Type B pancreatic cell (in vitro differentiated cells): ENCODE results near the gene TENM4. TPM values are rescaled to one million over a fixed set of nuclear protein-coding genes. Genes with fewer than 3 reads are reported as not detected.

Experiments
- DNase-seq: peaks from one replicate; pipeline ENCODE4 v3.0.0; 2021; ENCODE audit warnings: mixed read lengths; ENCODE audit not compliant: unreplicated experiment; ENCODE audit errors: extremely low spot score
- H3K27ac Mint-ChIP-seq: 2 replicates; pipeline ENCODE4 v1.8.0; 2021; ENCODE audit warnings: mild to moderate bottlenecking, mixed read lengths
- H3K27me3 Mint-ChIP-seq: 2 replicates; pipeline ENCODE4 v1.8.0; 2021; ENCODE audit warnings: mixed read lengths
- H3K36me3 Mint-ChIP-seq: 2 replicates; pipeline ENCODE4 v1.8.0; 2021; ENCODE audit warnings: mixed read lengths
- H3K4me1 Mint-ChIP-seq: one replicate; pipeline ENCODE4 v1.8.0; 2021; ENCODE audit warnings: mixed read lengths; ENCODE audit not compliant: unreplicated experiment
- H3K4me3 Mint-ChIP-seq: 2 replicates; pipeline ENCODE4 v1.8.0; 2021; ENCODE audit warnings: mild to moderate bottlenecking, mixed read lengths
- H3K9me3 Mint-ChIP-seq: 2 replicates; pipeline ENCODE4 v1.8.0; 2021; ENCODE audit warnings: mixed read lengths
- total RNA-seq: library from RNA; stranded (reverse); gene quantifications from 2 replicates; pipeline ENCODE4 v1.2.1, GENCODE V29; 2021; ENCODE audit warnings: low replicate concordance
- TF ChIP-seq, protein P1 (sequence below): fragments of 200-600 bp; sonication (generic); conservative IDR thresholded peaks from 2 replicates; pipeline ENCODE4 v1.5.0; 2021; ENCODE audit warnings: antibody characterized with exemption, mild to moderate bottlenecking

Gene TENM4
- total RNA-seq, 1 donor from 2014 or later: 156 TPM

DNA sequence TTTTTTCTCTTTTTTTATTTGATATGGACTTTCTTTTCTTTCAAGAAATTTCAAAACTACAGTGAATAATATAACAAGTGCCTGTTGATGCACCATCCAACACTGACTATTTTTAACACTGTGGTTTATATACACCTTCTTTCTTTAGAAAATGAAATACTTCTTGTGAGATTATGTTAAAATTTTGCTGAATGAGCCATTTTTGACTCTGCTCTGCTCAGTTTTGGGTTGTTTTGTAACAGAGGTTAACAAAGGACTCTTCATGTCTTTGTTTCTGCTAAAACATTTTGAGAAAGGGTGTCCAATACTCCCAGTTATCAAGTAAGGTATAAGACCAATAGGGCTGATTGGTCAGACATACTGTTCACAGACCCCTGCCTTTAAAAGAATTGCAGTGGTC is 44.0 kb upstream of the TENM4 start:
- no peak for DNase-seq
- peaks cover 12% of the 10 kb centered on the region for H3K4me1 Mint-ChIP-seq
- H3K36me3 Mint-ChIP-seq: no peaks in the 10 kb centered on the region
- H3K27ac Mint-ChIP-seq: no peak overlapping the region
- peaks cover 19% of the 10 kb centered on the region for H3K27me3 Mint-ChIP-seq
- TF ChIP-seq, protein P1, sequence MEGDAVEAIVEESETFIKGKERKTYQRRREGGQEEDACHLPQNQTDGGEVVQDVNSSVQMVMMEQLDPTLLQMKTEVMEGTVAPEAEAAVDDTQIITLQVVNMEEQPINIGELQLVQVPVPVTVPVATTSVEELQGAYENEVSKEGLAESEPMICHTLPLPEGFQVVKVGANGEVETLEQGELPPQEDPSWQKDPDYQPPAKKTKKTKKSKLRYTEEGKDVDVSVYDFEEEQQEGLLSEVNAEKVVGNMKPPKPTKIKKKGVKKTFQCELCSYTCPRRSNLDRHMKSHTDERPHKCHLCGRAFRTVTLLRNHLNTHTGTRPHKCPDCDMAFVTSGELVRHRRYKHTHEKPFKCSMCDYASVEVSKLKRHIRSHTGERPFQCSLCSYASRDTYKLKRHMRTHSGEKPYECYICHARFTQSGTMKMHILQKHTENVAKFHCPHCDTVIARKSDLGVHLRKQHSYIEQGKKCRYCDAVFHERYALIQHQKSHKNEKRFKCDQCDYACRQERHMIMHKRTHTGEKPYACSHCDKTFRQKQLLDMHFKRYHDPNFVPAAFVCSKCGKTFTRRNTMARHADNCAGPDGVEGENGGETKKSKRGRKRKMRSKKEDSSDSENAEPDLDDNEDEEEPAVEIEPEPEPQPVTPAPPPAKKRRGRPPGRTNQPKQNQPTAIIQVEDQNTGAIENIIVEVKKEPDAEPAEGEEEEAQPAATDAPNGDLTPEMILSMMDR: no peak
- no peak overlapping the region for H3K4me3 Mint-ChIP-seq
- H3K9me3 Mint-ChIP-seq: no peaks in the 10 kb centered on the region

DNA sequence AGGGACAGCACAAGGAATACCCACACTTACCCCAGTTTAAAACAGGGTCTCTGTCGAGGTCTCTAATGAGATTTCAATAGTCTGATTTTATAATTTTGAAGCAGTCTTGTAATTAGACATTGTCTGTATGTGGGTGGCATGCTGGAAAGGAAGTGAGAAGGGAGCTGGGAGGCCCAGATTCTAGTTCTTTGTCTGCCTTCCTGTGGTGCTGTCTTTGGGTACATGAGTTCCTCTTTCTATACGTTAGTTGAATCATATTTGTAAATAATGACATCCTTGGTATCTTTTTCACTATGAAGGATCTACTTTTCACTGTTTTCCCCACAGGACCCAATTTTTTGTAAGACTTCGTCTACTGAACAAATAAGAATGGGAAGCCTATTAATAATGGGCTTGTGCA is 42.0 kb upstream of the TENM4 start:
- Mint-ChIP-seq H3K27ac (no peak overlapping the region), H3K9me3 (no peaks in the 10 kb centered on the region), H3K4me3 (no peak overlapping the region), H3K36me3 (no peaks in the 10 kb centered on the region), H3K4me1 (peaks cover 12% of the 10 kb centered on the region), H3K27me3 (peaks cover 19% of the 10 kb centered on the region)
- no peak for DNase-seq
- TF ChIP-seq, protein P1: no peak

DNA sequence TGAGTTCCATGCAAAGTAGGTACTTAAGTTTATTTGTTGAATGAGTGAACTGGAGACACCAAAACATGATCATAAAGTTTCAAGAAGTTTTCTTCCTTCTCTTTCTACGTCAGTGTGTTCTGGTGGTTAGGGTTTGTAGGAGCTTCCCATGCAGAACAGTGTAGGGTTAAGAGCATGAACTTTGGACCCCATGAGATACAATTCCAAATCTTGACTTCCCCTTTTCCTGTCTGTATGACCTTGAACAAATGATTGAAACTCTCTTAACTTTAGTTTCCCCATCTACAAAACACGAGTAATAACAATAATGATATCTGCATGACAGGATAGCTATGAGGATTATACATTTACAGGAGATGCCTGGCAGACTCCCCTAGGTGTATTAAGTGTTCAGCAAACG is 41.0 kb upstream of the TENM4 start:
- peaks cover 12% of the 10 kb centered on the region for H3K4me1 Mint-ChIP-seq
- H3K9me3 Mint-ChIP-seq: no peaks in the 10 kb centered on the region
- TF ChIP-seq, protein P1: no peak
- peaks cover 12% of the 10 kb centered on the region for H3K27me3 Mint-ChIP-seq
- DNase-seq: no peak
- H3K4me3 Mint-ChIP-seq: no peak overlapping the region
- no peaks in the 10 kb centered on the region for H3K36me3 Mint-ChIP-seq
- no peak overlapping the region for H3K27ac Mint-ChIP-seq

DNA sequence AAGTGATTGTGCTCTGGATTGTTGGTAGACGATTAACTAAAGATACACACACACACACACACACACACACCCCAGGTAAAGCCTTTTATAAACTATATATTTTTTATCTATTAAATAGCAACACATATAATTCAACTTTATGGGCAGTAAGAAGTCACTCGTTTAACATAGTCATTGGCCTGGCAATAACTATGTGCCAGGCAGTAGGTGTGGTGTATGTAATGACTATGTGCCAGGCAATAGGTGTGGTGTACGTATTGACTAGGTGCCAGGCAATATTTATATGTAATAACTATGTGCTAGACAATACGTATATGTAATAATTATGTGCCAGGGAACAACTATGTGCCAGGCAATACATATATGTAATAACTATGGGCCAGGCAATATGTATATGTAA is 40.0 kb upstream of the TENM4 start:
- no peaks in the 10 kb centered on the region for H3K36me3 Mint-ChIP-seq
- peaks cover 5% of the 10 kb centered on the region for H3K4me1 Mint-ChIP-seq
- H3K27me3 Mint-ChIP-seq: peaks cover 4% of the 10 kb centered on the region
- no peaks in the 10 kb centered on the region for H3K9me3 Mint-ChIP-seq
- TF ChIP-seq, protein P1: no peak
- no peak for DNase-seq
- H3K4me3 Mint-ChIP-seq: no peak overlapping the region
- no peak overlapping the region for H3K27ac Mint-ChIP-seq

DNA sequence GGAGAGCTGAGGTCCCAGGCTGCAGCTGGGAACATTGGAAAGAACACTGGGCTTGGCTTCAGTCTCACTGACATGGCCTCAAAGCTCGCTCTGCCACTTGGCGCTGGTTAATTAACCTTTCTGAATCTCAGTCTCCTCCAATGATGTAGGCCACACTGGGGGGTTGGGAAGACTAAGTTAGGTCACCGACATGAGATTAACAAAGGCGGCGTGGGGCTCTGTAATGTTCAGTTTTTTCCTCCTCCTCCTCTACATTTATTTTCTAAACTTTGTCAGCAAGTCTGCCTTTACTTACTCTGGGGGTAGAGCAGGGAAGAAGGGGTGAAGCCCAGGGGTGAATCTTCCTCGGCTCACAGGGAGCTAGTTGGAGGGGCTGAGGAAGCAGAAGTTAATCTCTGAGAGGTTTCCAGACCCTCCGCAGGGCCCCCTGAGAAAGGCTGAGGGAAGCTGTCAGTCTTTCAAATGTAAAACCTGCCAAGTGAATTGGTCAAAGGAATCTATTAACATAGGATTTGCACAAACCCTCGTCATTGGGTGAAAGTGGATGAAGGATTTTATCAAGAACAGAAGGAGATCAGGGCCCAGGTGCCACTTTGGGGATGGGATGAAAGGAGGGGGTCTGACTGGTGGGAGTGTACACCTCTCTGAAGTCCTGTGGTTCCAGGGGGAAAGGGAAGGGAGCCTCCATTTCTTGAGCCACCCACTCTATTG is 32.1 kb upstream of the TENM4 start:
- Mint-ChIP-seq H3K9me3 (peaks cover 5% of the 10 kb centered on the region), H3K4me1 (peaks cover 5% of the 10 kb centered on the region), H3K36me3 (peaks cover 3% of the 10 kb centered on the region), H3K27ac (no peak overlapping the region), H3K27me3 (peaks cover 10% of the 10 kb centered on the region), H3K4me3 (no peak overlapping the region)
- TF ChIP-seq, protein P1: no peak
- DNase-seq: no peak
